Measurements from ENCODE around the gene CP.

CP gene

GRCh38 chr3:149122721-149123578 is 98.7 kb downstream of the CP start:
- no peak for DNase-seq (ENCODE audit: low read depth in 1 of 2, low spot score in 1 of 2)

All from stimulated activated CD4-positive, alpha-beta T cell treated with anti-CD3 and anti-CD28 coated beads, Interleukin-15, amount 100 ng/mL, for 1 hour (primary cell).